RKO (cell line): ENCODE results near the gene TRPT1.
A peak's percentile ranks its signal among the peaks of the same experiment; 100 is the strongest.

Experiments used
- DNase-seq: peaks from one replicate; pipeline ENCODE4 v3.0.0-alpha.2; 2016; ENCODE audit warnings: low spot score

Gene TRPT1

GRCh38 chr11:64229744-64230170 is 3.8 kb upstream of the TRPT1 start:
- no peak for DNase-seq

GRCh38 chr11:64229090-64229743 is 3.2 kb upstream of the TRPT1 start:
- DNase-seq = no peak

DNA sequence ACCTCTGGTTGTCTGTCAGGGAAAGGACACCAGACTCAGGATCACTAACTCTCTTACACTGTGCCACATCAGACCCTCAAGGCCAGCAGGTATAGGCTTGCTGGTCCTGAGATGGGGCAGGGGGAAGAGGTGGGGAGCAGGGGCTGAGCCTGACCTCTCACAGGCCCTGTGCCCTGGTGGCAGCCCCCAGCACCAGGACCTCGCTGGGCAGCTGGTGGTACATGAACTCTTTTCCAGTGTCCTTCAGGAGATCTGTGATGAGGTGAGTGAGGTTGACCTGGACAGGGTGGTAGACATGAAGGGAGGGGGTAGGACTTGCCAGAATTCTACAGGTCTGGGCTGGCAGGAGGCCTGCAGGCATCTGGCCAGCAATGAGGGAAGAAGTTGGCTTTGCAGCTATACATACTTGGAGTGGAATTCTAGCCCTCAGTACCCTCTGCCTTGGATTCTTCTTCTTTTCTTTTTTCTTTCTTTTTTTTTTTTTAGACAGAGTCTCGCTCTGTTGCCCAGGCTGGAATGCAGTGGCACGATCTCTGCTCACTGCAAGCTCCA is 1.5 kb upstream of the TRPT1 start:
- no peak for DNase-seq

DNA sequence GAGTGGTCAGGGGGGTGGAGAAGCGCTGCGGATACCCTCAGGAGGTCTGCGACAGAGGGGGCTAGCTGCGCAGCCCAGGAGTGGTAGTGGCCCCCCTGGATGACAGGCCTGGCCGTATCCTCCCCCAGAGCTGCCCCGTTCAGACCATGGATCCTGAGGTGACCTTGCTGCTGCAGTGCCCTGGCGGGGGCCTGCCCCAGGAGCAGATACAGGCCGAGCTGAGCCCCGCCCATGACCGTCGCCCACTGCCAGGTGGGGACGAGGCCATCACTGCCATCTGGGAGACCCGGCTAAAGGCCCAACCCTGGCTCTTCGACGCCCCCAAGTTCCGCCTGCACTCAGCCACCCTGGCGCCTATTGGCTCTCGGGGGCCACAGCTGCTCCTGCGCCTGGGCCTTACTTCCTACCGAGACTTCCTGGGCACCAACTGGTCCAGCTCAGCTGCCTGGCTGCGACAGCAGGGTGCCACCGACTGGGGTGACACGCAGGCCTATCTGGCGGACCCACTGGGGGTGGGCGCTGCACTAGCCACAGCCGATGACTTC is 593 bp upstream of the TRPT1 start:
- DNase-seq = peak; percentile 78

DNA sequence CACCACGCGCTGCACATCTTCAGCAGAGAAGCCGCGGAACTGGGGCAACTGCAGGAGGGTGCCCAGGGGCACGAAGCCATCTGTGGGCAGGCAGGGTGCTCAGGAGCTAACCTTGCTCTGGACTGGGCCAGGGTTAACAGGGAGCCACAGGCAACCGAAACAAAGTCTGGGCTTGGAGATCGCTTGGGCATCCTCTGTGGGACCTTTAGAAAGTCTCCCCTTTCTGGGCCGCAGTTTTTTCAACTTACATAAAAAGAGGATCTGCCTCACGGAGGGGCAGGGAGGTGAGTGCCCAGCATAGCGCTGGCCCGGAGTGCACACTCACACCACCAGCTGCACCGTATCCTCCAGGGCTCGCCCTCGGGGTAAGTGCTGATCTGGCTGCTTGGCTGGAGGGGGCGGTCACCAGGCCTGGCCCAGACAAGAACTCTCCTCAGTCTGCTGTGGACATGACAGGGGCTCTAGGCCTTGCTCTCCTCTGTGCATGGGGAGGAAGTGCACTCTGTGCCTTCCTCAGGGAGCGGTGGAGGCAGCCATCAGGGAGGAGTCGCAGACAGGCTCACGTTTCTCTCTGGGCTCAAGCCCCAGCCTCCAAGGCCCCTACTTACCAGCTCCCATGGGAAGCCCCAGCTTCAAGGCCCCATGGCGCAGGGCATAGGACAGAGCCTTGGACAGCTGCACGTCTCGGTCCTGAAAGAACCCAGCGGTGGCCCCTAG is 937 bp downstream of the TRPT1 start:
- DNase-seq = no peak

DNA sequence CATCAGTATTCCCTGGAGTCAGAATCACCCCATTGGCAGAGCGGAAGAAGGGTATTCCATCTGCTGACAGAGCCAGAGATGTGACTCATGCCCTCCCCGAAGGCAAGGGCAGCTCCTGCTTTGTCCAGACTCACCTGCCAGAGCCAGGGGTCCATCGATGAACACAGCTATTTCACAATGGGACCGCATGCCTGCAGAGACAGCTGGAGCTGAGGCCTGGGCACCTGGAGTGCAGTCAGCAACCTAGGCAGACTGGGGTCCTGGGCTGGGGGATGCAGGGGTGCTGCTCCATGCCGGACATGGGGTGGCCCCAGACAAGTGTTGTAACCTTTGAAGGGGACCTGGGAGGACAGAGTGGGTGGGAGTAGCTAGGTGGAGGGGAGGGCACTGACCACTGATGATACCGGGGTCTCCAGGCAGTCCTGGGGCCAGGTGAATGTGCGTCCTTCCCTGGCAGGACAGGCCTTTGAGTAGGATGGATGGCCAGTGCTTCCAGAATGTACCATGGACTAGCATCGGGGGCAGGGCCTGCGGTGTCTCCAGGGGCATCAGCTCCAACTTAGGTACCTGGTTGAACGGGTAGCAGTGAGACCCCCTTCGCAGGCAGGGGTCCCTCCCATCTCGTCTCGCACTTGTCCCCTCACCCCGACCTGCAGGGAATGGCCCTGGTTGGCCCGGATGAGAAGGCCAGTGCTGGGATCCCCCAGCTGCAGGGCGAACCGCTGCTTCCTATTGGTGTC is 1.7 kb downstream of the TRPT1 start:
- no peak for DNase-seq

GRCh38 chr11:64223001-64223651 is 2.9 kb downstream of the TRPT1 start:
- no peak for DNase-seq

- no peak for DNase-seq
Measured at GRCh38 chr11:64222651-64223000, 3.4 kb downstream of the TRPT1 start.

- DNase-seq = no peak
Measured at GRCh38 chr11:64220798-64221197, 5.2 kb downstream of the TRPT1 start.

- no peak for DNase-seq
Measured at GRCh38 chr11:64220271-64220670, 5.7 kb downstream of the TRPT1 start.

GRCh38 chr11:64219755-64220154 is 6.2 kb downstream of the TRPT1 start:
- no peak for DNase-seq

DNA sequence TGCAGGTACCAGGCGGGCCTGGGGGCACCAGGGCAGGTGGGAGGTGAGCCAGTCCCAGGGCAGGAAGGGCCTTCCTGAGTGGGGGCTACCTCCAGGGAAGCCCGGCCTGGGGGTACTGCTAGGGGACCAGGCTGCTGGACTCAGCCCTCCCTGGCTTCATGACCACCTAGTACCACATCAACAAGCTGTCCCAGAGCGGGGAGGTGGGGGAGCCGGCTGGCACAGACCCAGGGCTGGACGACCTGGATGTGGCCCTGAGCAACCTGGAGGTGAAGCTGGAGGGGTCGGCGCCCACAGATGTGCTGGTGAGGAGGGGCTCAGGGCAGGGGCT is 6.7 kb downstream of the TRPT1 start:
- DNase-seq = no peak

DNA sequence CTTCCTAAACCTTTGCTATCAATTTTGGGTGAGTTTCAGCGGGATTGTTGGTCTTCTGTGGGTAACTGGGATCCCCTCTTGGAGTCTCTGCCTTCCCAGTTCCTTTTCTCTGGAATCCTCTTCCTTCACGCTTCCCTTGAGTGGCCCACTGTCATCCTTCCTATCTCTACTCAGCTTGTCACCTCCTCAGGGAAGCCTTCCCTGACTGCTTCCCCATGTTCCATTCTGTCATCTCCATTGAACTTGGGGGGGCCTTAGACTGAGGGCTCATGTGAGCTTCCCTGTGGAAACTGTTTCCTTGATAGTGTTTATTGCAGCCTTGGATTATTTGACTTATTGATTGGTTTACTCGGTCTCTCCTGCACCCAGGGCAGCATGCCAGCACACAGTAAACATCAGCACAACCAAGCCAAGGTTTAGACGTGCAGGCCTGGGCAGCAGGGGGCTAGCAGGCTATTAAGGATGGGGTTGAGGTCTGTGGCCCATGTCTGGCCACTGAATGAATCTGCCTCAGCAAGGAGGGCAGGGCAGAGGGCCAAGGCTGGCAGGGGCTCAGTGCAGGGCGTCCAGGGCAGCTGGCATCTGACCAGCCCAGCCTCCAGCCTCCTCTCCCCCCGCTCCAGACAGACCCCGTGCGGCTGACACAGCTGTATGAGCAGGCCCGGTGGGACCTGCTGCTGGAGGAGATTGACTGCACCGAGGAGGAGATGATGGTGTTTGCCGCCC is 7.2 kb downstream of the TRPT1 start:
- DNase-seq = no peak

DNA sequence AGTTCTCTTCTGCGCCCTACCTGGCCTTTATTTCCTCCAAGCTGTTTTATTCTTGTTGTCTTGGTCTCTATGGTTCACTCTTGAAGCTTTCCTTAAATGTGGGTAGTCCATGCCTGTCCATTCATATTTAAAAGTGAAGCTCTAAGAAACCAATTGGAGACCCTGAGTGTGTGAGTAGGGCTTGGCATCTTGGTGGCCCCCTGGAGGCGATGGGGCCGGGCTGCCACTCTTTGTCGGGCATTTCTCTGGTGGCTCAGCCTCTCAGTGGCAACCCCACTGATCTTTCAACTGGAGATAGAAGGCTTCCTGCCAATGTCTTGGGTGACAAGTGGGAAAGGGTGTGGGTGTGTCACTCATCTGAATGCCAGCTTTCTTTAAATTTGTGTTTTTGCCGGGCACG is 9.1 kb downstream of the TRPT1 start:
- DNase-seq = no peak

GRCh38 chr11:64211181-64211872 is 14.7 kb downstream of the TRPT1 start:
- no peak for DNase-seq

- DNase-seq = no peak
Measured at GRCh38 chr11:64210301-64211020, 15.5 kb downstream of the TRPT1 start.

GRCh38 chr11:64209563-64209843 is 16.5 kb downstream of the TRPT1 start:
- no peak for DNase-seq

DNA sequence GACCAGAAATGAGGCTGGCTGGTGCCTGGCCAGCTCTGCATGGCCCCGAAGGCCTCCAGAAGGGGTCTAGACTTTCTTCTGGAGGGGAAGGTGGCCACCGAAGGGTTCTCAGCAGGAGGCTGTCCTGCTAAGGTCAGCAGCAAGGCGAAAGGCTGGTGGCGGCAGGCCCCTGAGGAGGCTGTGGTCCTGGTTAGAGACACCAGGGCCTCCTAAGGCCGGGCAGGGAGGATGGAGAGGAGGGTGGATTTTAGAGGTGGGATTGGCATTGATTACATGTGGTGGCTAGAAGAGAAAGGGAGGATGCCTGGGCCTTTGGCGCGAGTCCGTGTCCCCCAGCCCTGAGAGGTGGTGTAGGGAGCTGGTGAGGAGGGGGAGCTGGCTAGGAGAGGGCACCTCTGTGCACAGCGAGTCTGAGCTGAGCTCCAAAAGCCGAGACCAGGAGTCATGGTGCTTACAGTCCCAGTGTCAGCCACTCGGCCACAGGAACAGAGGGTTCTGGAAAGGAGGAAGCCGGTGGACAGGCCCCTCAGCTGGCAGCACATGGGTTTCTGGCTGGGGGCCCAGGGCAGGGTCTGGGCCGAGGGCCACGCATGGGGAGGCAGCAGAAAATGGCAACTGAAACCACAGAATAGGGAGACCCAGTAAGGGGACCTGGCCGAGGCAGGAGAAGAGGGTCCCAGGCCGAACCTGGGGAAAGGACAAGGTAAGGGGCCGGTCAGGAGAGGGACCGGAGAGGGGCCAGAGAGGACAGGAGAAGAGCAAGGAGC is 17.0 kb downstream of the TRPT1 start:
- no peak for DNase-seq

DNA sequence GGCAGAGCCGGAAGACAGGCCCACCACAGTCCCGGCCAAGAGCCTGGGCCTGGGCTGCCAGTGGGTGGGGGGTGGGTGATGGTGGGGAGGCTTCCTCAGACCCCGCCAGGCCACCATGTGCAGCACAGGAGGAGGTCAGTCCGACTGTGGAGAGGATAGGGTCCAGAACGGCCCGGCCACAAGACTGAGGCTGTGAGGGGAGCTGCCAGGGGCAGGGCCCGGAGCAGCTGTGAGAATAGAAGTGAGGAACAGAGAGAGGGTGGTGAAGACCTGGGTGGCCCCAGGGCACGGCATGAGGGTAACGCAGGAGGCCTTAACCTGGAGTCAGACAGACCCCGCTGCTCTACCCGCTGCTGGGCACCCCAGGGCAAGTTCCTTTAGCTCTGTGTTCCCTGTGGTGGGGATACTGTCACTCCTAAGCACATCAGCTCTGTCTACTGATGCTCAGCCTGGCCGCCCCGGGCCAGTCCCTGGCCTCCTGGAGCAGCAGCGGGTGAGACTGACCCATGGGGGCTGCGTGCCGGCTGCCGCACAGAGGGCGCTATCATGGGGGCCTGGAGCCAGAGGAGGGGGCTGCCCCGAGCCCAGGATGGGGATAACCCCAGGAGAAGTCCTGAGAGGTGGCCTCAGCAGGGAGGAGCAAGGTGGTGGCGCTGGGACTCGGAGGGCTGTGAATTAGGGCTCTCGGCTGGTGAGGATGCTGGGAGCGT is 17.7 kb downstream of the TRPT1 start:
- no peak for DNase-seq
